BJ (cell line): ENCODE measurements around the gene SIVA1. TPM values are rescaled to one million over a fixed set of nuclear protein-coding genes. Genes with fewer than 3 reads are reported as not detected.
"Not testable (repeated sequence)": the region's sequence is repeated elsewhere in the genome, so short reads cannot be mapped to it uniquely, and the experiment has no call there.

Experiments used
- CTCF ChIA-PET: fragments of 350-600 bp; formaldehyde crosslinking; extraction: SDS; loops from one replicate; lab custom pipeline; 2021; ENCODE audit warnings: antibody characterized with exemption, inconsistent platforms; lab: Yijun Ruan, JAX
- POLR2A ChIA-PET: fragments of 300-600 bp; sonication (Branson Sonifier 250); formaldehyde crosslinking; extraction: SDS; loops from one replicate; lab custom pipeline; 2021; ENCODE audit warnings: antibody characterized with exemption; lab: Charles Lee
- DNase-seq: peaks from one replicate; pipeline ENCODE4 v3.0.0-alpha.2; 2011; ENCODE audit warnings: low read depth
- H3K27me3 ChIP-seq: 2 replicates; pipeline ENCODE4 v1.6.0; 2011; ENCODE audit warnings: low read length; ENCODE audit not compliant: control insufficient read depth, insufficient read depth
- H3K36me3 ChIP-seq: 2 replicates; pipeline ENCODE4 v1.5.1; 2011; ENCODE audit warnings: low read length; ENCODE audit not compliant: control insufficient read depth, insufficient read depth
- H3K4me3 ChIP-seq: 2 replicates; pipeline ENCODE4 v1.5.1; 2011; ENCODE audit warnings: low read depth, mild to moderate bottlenecking, control low read depth, low read length
- CTCF ChIP-seq: IDR thresholded peaks from 2 replicates; pipeline ENCODE4 v1.5.1; 2011; ENCODE audit warnings: low read depth, mild to moderate bottlenecking, control low read depth, inconsistent platforms, low read length, moderate library complexity; ENCODE audit not compliant: insufficient read depth
- polyA plus RNA-seq: library from polyadenylated mRNA; depleted of rRNA; stranded (reverse); fragments of >200 nt; gene quantifications from 2 replicates; pipeline ENCODE4 v1.2.3, GENCODE V29; 2011

Gene SIVA1
- polyA plus RNA-seq, 1 experiment, result 116 TPM

GRCh38 chr14:104749111-104749649, 3.8 kb upstream of the SIVA1 start:
- no peaks in the 10 kb centered on the region for H3K27me3 ChIP-seq
- no peak for TF ChIP-seq CTCF
- ChIA-PET POLR2A (no interaction called here), CTCF (interaction anchor here (0.9 to 7.5 kb wide), 5 partner anchors 12 to 71 kb away, joined by 4 to 49 read pairs (median 8); partner anchors contain the start of gene ADSS1)
- peak; percentile 21 for DNase-seq
- H3K36me3 ChIP-seq, result no peaks in the 10 kb centered on the region
- no peak overlapping the region for H3K4me3 ChIP-seq

- peak; percentile 32 for DNase-seq
- ChIA-PET CTCF (interaction anchor here (1.3 to 7.5 kb wide), 5 partner anchors 8 to 25 kb away, joined by 3 to 49 read pairs (median 8); partner anchors contain the start of gene ADSS1), POLR2A (no interaction called here)
- no peak for TF ChIP-seq CTCF
- H3K36me3 ChIP-seq, result no peaks in the 10 kb centered on the region
- no peak overlapping the region for H3K4me3 ChIP-seq
- no peaks in the 10 kb centered on the region for H3K27me3 ChIP-seq
These were observed 2.7 kb upstream of the SIVA1 start for GRCh38 chr14:104750056-104750752.

GRCh38 chr14:104750753-104751057, 2.2 kb upstream of the SIVA1 start:
- CTCF ChIA-PET, result interaction anchor here (1.3 to 7.5 kb wide), 5 partner anchors 8 to 25 kb away, joined by 3 to 49 read pairs (median 8); partner anchors contain the start of gene ADSS1
- DNase-seq, POLR2A ChIA-PET: not testable (repeated sequence)

GRCh38 chr14:104751539-104752422, 1.2 kb upstream of the SIVA1 start:
- Histone ChIP-seq H3K4me3 (peak overlapping the region; percentile 97), H3K36me3 (peaks cover 8% of the 10 kb centered on the region), H3K27me3 (no peaks in the 10 kb centered on the region)
- CTCF ChIA-PET, result interaction anchor here (0.6 to 7.5 kb wide), 11 partner anchors 13 to 145 kb away, joined by 3 to 49 read pairs (median 5); partner anchors contain the start of gene ADSS1
- POLR2A ChIA-PET, result no interaction called here
- TF ChIP-seq CTCF, result no peak
- DNase-seq, result no peak

More at GRCh38 chr14:104750753-104751057, 2.2 kb upstream of the SIVA1 start:
- H3K4me3 ChIP-seq, H3K36me3 ChIP-seq, H3K27me3 ChIP-seq: not testable (repeated sequence)

GRCh38 chr14:104752423-104752734, 568 bp upstream of the SIVA1 start:
- Histone ChIP-seq H3K4me3 (peak overlapping the region; percentile 97), H3K27me3 (no peaks in the 10 kb centered on the region), H3K36me3 (peaks cover 8% of the 10 kb centered on the region)
- POLR2A ChIA-PET, result no interaction called here
- DNase-seq, result no peak
- no peak for TF ChIP-seq CTCF
- CTCF ChIA-PET, result interaction anchor here (0.6 to 4.4 kb wide), 9 partner anchors 13 to 145 kb away, joined by 3 to 43 read pairs (median 3); no protein-coding TSS in a partner anchor
